Renal cortical epithelial cell (primary cell): ENCODE data around the gene FRMD4A. TPM values are rescaled to one million over a fixed set of nuclear protein-coding genes. Genes with fewer than 3 reads are reported as not detected.
"Not testable (repeated sequence)": the region's sequence is repeated elsewhere in the genome, so short reads cannot be mapped to it uniquely, and the experiment has no call there.

Source experiments
- DNase-seq: peaks from one replicate; pipeline ENCODE4 v3.0.0-alpha.2; 2011; ENCODE audit warnings: low read depth
- total RNA-seq: library from RNA; depleted of rRNA; stranded (reverse); fragments of >200 nt; gene quantifications from 2 replicates; pipeline ENCODE4 v1.2.3, GENCODE V29; 2014

The FRMD4A gene
- total RNA-seq, 1 donor from 2014 or later: 18.6 TPM

DNA sequence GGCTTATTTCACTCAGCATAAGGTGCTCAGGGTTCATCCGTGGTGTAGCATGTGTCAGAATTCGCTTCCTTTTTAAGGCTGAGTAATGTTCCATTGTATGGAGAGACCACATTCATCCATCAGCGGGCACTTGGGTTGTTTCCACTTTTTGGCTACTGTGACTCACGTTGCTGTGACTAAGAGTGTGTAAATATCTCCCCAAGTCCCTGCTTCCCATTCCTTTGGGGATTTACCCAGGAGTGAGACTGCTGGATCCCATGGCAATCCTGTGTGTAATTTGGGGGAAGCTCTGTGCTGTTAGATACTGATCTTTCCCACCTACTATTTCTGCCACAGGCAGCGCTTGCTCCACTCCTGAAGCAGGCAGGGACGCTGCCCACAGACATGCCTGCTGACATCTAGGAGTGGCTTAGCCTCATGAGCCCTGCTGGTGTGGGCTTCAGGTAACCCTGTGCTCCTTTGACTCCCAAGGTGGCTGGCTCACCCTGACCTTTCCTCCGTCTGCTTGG is 346.0 kb downstream of the FRMD4A start:
- DNase-seq: peak; percentile 86

- DNase-seq: no peak
These were observed 347.7 kb downstream of the FRMD4A start for GRCh38 chr10:13983035-13983434.

- DNase-seq: peak; percentile 16
These were observed 352.1 kb downstream of the FRMD4A start for GRCh38 chr10:13978533-13979115.

DNA sequence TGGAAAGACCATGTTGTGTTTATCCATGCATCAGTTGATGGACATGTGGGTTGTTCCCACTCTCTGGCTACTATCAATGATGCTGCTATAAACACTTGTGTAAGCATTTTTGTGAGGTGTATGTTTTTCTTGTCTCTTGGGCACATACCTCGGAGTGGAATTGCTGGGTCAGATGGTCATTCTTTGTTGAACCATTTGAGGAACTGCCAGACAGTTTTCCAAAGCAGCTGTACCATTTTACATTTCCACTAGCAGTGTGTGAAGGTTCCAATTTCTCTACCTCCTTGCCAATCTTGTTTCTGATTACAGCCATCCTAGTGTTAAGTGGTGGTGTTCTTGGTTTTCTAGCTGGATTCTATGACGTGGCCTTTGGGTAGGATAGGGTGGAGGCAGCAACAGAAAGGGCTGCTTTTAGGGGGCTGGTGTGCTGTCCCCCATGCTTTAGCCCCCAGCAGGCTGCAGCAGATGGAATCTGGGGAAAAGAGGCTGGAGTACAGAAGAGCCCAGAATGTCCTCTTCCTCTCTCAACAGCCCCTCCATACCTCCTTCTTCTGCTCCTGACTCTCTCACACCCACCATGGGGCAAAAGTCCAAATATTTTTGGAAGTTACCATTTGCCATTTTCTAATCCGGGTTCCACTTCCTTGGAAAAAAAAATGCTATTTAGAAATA is 352.7 kb downstream of the FRMD4A start:
- no peak for DNase-seq

- DNase-seq: no peak
These were observed 357.0 kb downstream of the FRMD4A start for GRCh38 chr10:13973742-13974141.

DNA sequence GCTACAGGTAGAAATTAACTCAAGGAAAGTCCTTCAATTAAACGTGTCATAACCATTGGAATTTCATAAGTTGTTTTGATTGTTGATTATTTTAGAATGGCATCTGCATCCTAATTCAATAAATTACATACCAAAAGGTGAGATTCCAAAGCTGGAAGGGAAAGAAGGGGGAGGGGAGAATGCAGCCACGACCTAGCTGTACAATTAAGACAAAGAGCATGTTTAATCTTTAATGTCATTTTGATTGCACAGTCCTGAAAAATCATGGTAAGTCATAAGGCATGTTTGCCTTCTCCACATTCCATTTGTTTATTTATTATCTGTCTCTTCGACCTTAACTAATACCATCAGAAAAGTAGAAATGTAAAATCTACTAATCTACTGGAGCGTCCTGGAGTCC is 358.1 kb downstream of the FRMD4A start:
- DNase-seq: no peak

DNA sequence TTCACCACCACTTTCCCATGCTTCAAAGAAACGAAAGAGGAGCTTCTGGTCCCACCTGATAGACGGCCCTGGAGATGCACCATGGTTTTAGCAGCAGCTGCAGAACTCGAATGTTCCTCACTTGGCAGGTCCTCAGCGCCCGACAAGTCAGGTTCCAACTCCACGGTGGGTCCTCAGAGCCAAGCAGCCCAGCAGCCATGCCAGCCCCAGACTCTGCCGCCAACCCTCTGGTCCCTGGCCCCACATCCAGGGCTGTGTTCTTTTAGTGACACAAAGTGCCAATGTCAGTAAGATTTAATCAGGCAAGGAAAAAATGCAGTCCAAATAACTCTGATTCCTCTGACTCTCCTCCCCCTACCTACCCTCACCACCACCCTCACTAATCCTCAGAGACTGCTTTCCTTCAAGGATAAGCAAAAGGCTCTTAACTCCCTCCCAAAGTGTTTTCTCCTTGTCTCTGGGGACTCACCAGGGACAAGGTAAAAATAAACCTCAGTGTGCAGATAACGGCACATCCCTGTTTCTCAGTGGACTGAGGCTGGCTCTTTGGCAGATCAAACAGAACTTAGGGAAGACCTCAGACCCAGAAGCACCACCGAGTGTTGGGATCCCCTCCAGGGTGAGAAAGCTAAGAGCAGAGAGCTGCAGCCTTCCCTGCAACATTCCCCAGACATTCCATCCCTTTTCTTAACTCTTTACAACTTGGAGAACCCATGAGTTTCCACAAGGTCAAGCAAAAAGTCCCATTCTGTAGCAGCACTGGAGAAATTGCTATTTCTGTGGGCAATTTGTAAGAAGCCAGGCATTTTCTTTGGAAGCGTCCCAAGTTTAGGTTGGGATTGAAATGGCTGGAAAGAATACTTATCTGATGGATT is 358.9 kb downstream of the FRMD4A start:
- peak; percentile 22 for DNase-seq

DNA sequence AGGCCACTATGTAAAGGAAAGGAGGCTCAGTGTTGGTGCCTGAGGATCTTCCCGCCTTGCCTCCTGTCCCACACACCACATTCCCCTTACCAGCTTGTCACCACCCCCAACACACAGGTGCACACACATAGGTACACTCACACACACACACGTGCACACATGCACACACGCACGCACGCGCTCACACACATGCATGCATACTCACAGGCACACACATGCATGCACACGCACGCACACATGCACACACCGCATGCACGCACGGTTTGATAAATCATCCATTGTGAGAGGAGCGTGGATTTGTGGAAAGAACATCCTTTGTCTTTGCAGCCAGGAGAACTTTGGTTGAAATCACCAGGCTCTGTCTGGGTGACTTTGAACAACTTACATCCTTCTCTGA is 359.8 kb downstream of the FRMD4A start:
- DNase-seq: no peak

GRCh38 chr10:13970236-13970956 is 360.3 kb downstream of the FRMD4A start:
- no peak for DNase-seq

DNA sequence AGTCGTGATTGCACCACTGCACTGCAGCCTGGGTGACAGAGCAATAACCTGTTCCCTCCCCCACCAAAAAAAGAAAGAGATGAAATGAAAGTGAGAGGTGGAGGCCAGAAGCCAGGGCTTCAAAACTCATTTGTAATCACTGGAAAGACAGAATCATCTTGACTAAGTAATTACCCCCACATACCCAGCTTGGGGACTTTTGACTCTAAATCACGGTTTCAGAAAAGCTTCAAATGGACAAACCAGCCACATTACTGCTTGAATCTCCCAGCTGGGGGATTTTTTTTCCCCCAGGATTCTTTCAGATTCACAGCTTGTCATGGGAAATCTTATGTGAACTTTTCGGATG is 361.0 kb downstream of the FRMD4A start:
- no peak for DNase-seq

DNA sequence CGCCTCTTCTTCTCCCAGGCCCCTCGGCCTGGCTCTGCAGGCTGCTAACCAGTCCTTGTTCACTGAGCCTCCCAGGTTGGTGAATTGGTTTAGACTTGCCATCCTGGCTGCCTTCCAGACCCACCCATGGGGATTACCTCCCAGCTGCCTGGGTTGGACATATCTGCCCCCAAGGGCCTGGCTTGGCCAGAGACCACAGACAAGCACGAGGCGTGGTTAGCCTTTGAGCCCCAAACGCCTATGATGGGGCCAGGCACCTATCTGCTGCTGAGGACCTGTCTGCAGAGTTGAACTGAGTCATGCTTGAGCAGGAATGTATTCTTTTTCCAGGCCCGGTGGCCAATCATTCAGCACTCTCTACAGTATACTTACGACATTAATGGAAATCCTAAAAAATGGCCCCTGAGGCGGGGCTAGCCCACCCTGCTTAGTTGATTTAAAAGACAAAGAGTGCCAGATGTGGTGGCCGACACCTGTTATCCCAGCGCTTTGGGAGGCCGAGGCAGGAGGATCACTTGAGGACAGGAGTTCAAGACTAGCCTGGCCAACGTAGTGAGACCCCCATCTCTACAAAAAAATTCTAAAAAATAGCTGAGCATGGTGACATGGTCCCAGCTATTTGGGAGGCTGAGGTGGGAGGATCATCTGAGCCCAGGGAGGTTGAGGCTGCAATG is 361.5 kb downstream of the FRMD4A start:
- no peak for DNase-seq

- DNase-seq: no peak
These were observed 368.9 kb downstream of the FRMD4A start for GRCh38 chr10:13961853-13962252.

GRCh38 chr10:13961097-13961496 is 369.6 kb downstream of the FRMD4A start:
- peak; percentile 73 for DNase-seq

GRCh38 chr10:13960603-13961002 is 370.1 kb downstream of the FRMD4A start:
- DNase-seq: no peak

DNA sequence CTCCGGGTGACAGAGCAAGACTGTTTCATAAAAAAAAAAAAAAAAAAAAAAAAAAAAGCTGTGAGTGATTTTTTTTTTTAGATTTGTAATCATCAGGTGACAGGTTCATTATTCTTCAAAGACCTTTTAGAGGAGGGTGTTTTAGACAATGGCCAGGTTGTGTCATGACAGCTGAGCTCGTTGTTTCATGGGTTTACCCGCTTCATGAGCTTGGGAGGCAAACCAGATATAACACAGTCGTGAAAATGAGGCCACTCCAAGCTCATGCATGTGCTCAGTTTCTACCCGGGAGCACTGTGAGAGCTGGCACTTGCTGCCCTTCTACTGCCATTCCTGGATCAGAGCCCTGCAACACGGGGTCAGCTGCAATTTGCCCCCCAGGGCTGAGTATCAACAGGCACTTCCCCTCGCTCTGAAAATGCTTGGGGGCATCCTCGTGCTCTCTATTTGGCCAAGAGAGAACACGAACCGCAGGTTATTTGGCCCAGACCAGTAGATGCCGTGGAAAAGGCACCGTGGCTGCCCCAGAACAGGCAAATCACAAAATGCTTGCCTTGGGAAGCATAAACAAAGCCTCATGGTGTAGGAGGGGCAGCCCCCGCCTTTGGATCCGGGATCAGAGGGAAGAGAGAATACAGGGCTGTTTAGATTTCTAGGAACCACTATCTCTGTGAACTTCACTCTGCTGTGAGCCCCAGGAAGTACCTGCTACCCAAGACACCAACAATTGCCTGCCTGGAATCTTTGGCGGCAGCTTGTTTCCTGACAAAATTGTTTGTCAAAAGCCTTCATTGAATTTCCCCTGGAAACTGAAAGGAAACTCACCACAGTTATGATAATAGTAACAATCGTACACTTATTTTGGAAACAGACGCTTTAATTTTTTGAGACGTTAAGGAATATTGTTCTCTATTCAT is 371.0 kb downstream of the FRMD4A start:
- no peak for DNase-seq

- DNase-seq: no peak
These were observed 372.9 kb downstream of the FRMD4A start for GRCh38 chr10:13957856-13958255.

DNA sequence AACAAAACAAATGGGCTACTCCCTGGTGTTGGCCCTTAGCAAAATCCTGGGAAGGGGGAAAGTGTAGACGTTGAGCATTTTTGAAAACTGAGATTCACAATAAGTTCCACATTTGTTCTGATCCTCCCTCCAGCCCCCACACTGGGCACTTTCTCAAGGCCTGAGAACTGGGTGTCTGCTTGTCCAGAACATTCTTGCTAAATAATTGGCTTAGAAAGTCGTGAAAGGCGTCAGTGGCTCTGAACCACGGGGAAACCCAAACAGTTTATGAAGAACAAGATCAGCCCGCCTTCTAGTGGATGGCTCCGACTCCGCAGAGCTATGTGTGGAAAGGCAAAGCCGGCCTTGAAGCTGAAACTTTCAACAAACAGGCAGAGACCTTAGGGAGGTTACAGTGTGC is 373.9 kb downstream of the FRMD4A start:
- no peak for DNase-seq

GRCh38 chr10:13955409-13956068 is 375.2 kb downstream of the FRMD4A start:
- no peak for DNase-seq

DNA sequence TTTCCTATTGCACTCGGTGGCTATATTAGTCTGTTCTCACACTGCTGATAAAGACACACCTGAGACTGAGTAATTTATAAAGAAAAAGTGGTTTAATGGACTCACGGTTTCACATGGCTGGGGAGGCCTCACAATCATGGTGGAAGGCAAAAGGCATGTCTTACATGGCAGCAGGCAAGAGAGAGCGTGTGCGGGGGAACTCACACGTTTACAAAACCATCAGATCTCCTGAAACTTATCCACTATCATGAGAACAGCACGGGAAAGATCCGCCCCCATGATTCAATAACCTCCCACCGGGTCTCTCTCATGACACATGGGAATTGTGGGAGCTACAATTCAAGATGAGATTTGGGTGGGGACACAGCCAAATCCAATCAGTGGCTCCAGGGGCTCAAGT is 376.5 kb downstream of the FRMD4A start:
- not testable (repeated sequence) for DNase-seq

GRCh38 chr10:13953371-13953770 is 377.4 kb downstream of the FRMD4A start:
- no peak for DNase-seq
